ENCODE results near the gene NUP93.

DNA sequence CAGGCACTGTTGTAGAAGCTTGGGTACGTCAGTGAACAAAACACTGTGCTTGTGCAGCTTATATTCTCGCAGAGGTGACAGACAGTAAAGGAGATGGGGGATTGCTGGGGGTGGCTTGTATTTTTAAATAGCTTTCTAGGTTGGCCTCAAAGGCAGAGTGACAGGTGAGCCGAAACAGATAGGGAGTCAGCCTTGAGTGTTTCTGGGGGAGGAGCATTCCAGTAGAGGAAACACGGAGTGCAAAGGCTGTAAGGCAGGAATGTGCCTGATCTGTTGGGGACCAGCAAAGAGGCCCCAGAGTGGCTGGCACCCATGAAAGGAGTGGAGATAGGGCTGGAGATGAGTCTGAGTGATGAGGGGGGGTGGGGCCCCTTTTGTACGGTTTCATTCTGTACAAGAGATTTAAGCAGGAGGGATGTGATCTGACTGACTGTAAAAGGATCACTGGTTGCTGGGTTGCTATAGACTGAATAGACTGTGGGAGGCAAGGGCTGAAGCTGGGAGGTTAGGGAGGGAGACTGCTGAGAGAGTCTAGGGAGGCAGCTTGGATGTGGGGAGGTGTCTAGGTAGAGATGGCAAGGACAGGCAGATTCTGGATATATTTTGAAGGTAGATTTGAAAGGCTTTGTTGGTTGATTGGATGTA is 15.2 kb downstream of the NUP93 start:
- TF ChIP-seq CTCF (IDR thresholded peaks at IDR 0.05; ENCODE audit: low read length) = no peak
- no peak for TF ChIP-seq EZH2phosphoT487 (IDR thresholded peaks at IDR 0.05; ENCODE audit: low read length)
- TF ChIP-seq EZH2 (optimal IDR thresholded peaks at IDR 0.05; ENCODE audit: low read depth, low read length) = no peak

All from MM.1S (cell line).